ENCODE measurements around the gene IMPACT.

DNA sequence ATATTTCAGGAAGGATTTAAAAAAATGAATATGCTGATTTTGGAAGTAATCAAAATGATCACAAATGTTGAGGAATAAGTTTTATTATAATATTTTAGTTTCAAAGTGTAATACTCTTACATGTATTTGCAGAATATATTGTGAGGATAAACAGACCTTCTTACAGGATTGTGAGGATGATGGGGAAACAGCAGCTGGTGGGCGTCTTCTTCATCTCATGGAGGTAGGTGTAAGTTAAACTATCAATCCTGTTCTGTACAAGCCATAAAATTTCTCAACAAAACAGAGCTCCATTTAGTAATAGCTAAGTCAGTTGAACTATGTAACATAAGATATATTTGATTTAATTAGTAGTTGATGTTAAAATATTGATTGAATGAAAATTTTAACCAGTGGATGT, 21.5 kb downstream of the IMPACT start:
- no peak for TF ChIP-seq BHLHE40 (IDR thresholded peaks at IDR 0.05; ENCODE audit: low read depth, low read length)
- no peak for TF ChIP-seq ELK1 (IDR thresholded peaks at IDR 0.05; ENCODE audit: borderline replicate concordance, low read depth, low read length)
- TF ChIP-seq POLR2A (IDR thresholded peaks at IDR 0.05; ENCODE audit: low read depth, low read length) = no peak
- no peak for TF ChIP-seq CTCF (conservative IDR thresholded peaks at IDR 0.05; ENCODE audit: low read depth, low read length)
- TF ChIP-seq RCOR1 (IDR thresholded peaks at IDR 0.05; ENCODE audit: insufficient replicate concordance, low read length) = no peak
- no peak for TF ChIP-seq FOS (IDR thresholded peaks at IDR 0.05; ENCODE audit: low read depth, low read length)
- no peak for TF ChIP-seq CEBPB (IDR thresholded peaks at IDR 0.05; ENCODE audit: low read depth, low read length)
- no peak for TF ChIP-seq RFX5 (IDR thresholded peaks at IDR 0.05; ENCODE audit: low read depth, low read length)
